Lower leg skin (tissue), 3 donors: ENCODE results near the gene TRMT13.

ENCODE experiments used
- POLR2A ChIP-seq, 2 donors: fragments of 450-650 bp; IDR thresholded peaks; one replicate each; pipeline ENCODE4 v1.6.1; 2016 to 2017; ENCODE audit warnings: antibody characterized with exemption in 2 of 2, mild to moderate bottlenecking in 1 of 2, moderate library complexity in 1 of 2
- TF ChIP-seq, protein P1 (sequence below), 3 donors: fragments of 450-650 bp; IDR thresholded peaks; one replicate each; pipeline ENCODE4 v1.5.1; 2016; ENCODE audit warnings: antibody characterized with exemption in 3 of 3, mild to moderate bottlenecking in 3 of 3, moderate library complexity in 2 of 3

- TF ChIP-seq, protein P1, sequence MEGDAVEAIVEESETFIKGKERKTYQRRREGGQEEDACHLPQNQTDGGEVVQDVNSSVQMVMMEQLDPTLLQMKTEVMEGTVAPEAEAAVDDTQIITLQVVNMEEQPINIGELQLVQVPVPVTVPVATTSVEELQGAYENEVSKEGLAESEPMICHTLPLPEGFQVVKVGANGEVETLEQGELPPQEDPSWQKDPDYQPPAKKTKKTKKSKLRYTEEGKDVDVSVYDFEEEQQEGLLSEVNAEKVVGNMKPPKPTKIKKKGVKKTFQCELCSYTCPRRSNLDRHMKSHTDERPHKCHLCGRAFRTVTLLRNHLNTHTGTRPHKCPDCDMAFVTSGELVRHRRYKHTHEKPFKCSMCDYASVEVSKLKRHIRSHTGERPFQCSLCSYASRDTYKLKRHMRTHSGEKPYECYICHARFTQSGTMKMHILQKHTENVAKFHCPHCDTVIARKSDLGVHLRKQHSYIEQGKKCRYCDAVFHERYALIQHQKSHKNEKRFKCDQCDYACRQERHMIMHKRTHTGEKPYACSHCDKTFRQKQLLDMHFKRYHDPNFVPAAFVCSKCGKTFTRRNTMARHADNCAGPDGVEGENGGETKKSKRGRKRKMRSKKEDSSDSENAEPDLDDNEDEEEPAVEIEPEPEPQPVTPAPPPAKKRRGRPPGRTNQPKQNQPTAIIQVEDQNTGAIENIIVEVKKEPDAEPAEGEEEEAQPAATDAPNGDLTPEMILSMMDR (IDR thresholded peaks at IDR 0.05), result no peak
- TF ChIP-seq POLR2A (IDR thresholded peaks at IDR 0.05), result no peak
These were observed 12.2 kb downstream of the TRMT13 start for GRCh38 chr1:100145116-100145515.
